GM18499 (cell line): ENCODE results near the gene PCGF1.

Source experiments
- ATAC-seq: cut with Tn5 transposase; IDR thresholded peaks from one replicate; pipeline ENCODE4 v1.9.1; 2021; ENCODE audit warnings: moderate number of reproducible peaks; ENCODE audit not compliant: insufficient read depth, unreplicated experiment

The PCGF1 gene

GRCh38 chr2:74538881-74539339 lies 31.4 kb upstream of the PCGF1 start:
- ATAC-seq, result no peak

GRCh38 chr2:74537140-74537539 lies 29.6 kb upstream of the PCGF1 start:
- no peak for ATAC-seq

- ATAC-seq, result no peak
These were observed 28.9 kb upstream of the PCGF1 start for GRCh38 chr2:74536166-74536950.

- ATAC-seq, result no peak
These were observed 28.0 kb upstream of the PCGF1 start for GRCh38 chr2:74535440-74535965.

GRCh38 chr2:74534411-74534810 lies 26.9 kb upstream of the PCGF1 start:
- ATAC-seq, result no peak

- no peak for ATAC-seq
These were observed 26.0 kb upstream of the PCGF1 start for GRCh38 chr2:74533464-74533863.

- no peak for ATAC-seq
These were observed 24.7 kb upstream of the PCGF1 start for GRCh38 chr2:74532222-74532621.

GRCh38 chr2:74531666-74532065 lies 24.2 kb upstream of the PCGF1 start:
- ATAC-seq, result no peak

GRCh38 chr2:74530239-74531187 lies 23.0 kb upstream of the PCGF1 start:
- ATAC-seq, result no peak

GRCh38 chr2:74529357-74530238 lies 22.1 kb upstream of the PCGF1 start, which contains the start of the genes AUP1 and HTRA2:
Gene AUP1 (minus strand): TSS chr2:74529706. CDS start chr2:74529629, 77 bp downstream.
Gene HTRA2 (plus strand): TSS chr2:74529933. CDS start chr2:74530007, 74 bp downstream.
- ATAC-seq, result peak; percentile 50

- peak; percentile 6 for ATAC-seq
These were observed 21.3 kb upstream of the PCGF1 start for GRCh38 chr2:74528600-74529356.

- no peak for ATAC-seq
These were observed 20.2 kb upstream of the PCGF1 start for GRCh38 chr2:74527741-74528140.

- ATAC-seq, result no peak
These were observed 19.2 kb upstream of the PCGF1 start for GRCh38 chr2:74526649-74527230.

- ATAC-seq, result no peak
These were observed 18.5 kb upstream of the PCGF1 start, which contains the start of gene DQX1 for GRCh38 chr2:74525717-74526648. Gene DQX1 (minus strand): TSS chr2:74526231. CDS start chr2:74525729, 502 bp downstream.

GRCh38 chr2:74524955-74525716 lies 17.6 kb upstream of the PCGF1 start:
- no peak for ATAC-seq

- no peak for ATAC-seq
These were observed 16.5 kb upstream of the PCGF1 start for GRCh38 chr2:74524005-74524404.

- no peak for ATAC-seq
These were observed 15.0 kb upstream of the PCGF1 start for GRCh38 chr2:74522516-74522915.
